HG03025 (cell line): ENCODE data around the gene TPSB2.
"Not testable (repeated sequence)": the region's sequence is repeated elsewhere in the genome, so short reads cannot be mapped to it uniquely, and the experiment has no call there.

Source experiments
- ATAC-seq: cut with Tn5 transposase; IDR thresholded peaks from one replicate; pipeline ENCODE4 v1.9.1; 2021; ENCODE audit warnings: mild to moderate bottlenecking, moderate library complexity; ENCODE audit not compliant: unreplicated experiment, low FRiP score

Gene TPSB2

GRCh38 chr16:1209081-1209480 lies 20.9 kb downstream of the TPSB2 start:
- no peak for ATAC-seq

- no peak for ATAC-seq
Measured at GRCh38 chr16:1208239-1208830, 21.6 kb downstream of the TPSB2 start.

GRCh38 chr16:1206786-1207185 lies 23.2 kb downstream of the TPSB2 start:
- no peak for ATAC-seq

- ATAC-seq = no peak
Measured at GRCh38 chr16:1206326-1206725, 23.7 kb downstream of the TPSB2 start.

- ATAC-seq = no peak
Measured at GRCh38 chr16:1204933-1205332, 25.1 kb downstream of the TPSB2 start.

GRCh38 chr16:1202274-1202673 lies 27.7 kb downstream of the TPSB2 start:
- ATAC-seq = no peak

- no peak for ATAC-seq
Measured at GRCh38 chr16:1201444-1201843, 28.5 kb downstream of the TPSB2 start.

- ATAC-seq = no peak
Measured at GRCh38 chr16:1200014-1200627, 29.9 kb downstream of the TPSB2 start.

- no peak for ATAC-seq
Measured at GRCh38 chr16:1199347-1200013, 30.5 kb downstream of the TPSB2 start.

- ATAC-seq = not testable (repeated sequence)
Measured at GRCh38 chr16:1198671-1199346, 31.2 kb downstream of the TPSB2 start.

- ATAC-seq = no peak
Measured at GRCh38 chr16:1198194-1198593, 31.8 kb downstream of the TPSB2 start.

- no peak for ATAC-seq
Measured at GRCh38 chr16:1197237-1197866, 32.6 kb downstream of the TPSB2 start.

GRCh38 chr16:1196494-1196893 lies 33.5 kb downstream of the TPSB2 start:
- no peak for ATAC-seq

- ATAC-seq = no peak
Measured at GRCh38 chr16:1195393-1195666, 34.7 kb downstream of the TPSB2 start.

- ATAC-seq = no peak
Measured at GRCh38 chr16:1194665-1195392, 35.2 kb downstream of the TPSB2 start.

GRCh38 chr16:1193825-1194581 lies 36.0 kb downstream of the TPSB2 start:
- ATAC-seq = no peak

- no peak for ATAC-seq
Measured at GRCh38 chr16:1193143-1193824, 36.7 kb downstream of the TPSB2 start.

- ATAC-seq = no peak
Measured at GRCh38 chr16:1192384-1193073, 37.5 kb downstream of the TPSB2 start.

- ATAC-seq = not testable (repeated sequence)
Measured at GRCh38 chr16:1190789-1191188, 39.2 kb downstream of the TPSB2 start.
